Left hindlimb (tissue), 1 donor: Measurements from ENCODE around the gene ZNF605.
A peak's percentile ranks its signal among the peaks of the same experiment; 100 is the strongest.
"Not testable (repeated sequence)": the region's sequence is repeated elsewhere in the genome, so short reads cannot be mapped to it uniquely, and the experiment has no call there.

Experiments used
- DNase-seq: peaks from one replicate; pipeline ENCODE4 v3.0.0-alpha.2; 2018

ZNF605 gene

GRCh38 chr12:132948146-132949066 is 7.7 kb downstream of the ZNF605 start:
- no peak for DNase-seq

DNA sequence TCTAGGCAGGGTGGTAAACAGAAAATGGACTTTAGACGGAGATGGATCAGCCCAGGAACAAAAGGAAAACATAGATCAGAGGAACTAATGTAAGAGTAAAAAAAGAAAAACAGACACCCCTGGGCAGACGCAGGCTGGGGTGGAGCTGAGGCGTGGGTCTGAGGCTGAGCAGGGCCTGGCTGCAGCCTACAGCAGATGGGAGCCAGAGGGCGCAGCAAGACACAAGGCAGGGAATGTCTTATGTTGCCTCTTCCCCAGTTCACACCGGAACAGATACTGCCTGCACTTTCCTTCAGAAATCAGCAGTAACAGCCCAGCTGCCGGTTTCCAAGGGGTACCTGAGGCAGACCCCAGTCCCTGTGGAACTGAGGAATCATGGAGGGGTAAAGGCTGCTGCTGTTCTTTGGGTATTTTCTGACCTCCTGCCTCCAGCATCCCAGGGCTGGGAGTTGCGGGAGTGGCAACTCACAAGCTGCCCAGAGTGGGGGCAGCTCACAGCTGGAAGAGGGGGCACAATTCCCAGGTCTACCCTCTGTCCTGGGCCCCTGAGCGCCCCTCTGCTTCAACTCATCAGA is 9.8 kb downstream of the ZNF605 start:
- DNase-seq = no peak

GRCh38 chr12:132945806-132946205 is 10.3 kb downstream of the ZNF605 start:
- no peak for DNase-seq

DNA sequence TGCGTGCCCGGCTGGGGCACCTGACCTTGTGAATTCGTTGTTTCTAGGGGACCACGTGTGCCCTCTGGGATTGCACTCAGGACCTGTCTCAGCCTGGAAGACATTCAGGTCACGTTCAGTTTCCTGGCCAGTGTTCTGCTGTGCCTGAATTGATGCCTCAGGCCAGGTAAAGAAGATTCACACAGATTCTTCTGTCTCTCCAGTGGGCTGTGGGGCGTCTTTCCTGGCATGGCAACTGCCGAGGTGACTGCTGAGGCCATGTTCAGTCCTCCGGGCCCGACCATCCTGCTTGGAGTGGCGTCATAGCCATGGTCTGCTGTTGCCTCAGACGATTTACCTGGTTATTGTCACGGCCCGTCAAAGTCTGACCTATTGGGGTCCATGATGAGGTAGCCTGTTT is 13.5 kb downstream of the ZNF605 start:
- no peak for DNase-seq

DNA sequence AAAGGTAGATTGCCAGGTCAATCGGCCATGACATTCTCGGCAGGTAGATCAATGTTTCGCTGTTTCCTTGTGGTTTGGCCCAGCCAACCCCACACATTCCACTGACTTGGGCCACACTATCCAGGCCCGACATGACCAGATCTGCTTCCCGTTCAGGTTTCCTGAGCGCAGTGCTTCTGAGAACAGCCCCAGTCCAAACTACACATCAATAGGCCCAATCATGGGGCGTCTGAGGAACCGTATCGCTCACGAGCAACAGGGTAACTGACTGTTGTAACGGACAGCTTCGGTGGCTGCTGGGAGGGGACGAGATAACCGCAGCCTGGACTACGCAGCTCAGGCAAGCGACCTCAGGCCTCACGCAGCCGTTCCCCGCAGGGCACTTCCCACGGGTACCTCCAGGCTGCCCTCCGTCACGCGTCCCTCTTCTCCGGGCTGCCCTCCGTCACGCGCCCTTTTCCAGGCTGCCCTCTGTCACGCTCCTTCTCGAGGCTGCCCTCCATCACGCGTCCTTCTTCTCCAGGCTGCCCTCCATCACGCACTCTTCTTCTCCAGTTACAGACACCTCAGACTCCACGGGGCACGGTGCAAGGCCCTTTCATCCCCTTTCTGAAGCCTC is 14.7 kb downstream of the ZNF605 start:
- DNase-seq = no peak

GRCh38 chr12:132940071-132940719 is 15.9 kb downstream of the ZNF605 start:
- DNase-seq = no peak

GRCh38 chr12:132938807-132939206 is 17.3 kb downstream of the ZNF605 start:
- not testable (repeated sequence) for DNase-seq

DNA sequence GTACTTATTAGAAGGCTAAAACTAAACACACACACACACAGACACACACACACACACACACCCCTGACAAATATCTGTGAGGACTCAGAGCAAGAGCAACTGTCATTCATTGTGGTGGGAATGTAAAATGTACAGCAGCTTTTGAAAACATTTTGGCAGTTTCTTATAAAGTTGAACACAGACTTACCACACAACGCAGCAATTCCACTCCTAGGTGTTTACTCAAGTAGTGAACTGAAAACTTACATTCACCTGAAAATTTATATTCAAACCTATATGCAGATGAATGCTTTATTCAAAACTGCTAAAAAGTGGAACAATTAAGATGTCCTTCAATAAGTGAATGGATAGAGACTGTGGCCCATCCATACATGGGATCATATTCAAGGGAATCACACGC is 18.6 kb downstream of the ZNF605 start:
- no peak for DNase-seq

DNA sequence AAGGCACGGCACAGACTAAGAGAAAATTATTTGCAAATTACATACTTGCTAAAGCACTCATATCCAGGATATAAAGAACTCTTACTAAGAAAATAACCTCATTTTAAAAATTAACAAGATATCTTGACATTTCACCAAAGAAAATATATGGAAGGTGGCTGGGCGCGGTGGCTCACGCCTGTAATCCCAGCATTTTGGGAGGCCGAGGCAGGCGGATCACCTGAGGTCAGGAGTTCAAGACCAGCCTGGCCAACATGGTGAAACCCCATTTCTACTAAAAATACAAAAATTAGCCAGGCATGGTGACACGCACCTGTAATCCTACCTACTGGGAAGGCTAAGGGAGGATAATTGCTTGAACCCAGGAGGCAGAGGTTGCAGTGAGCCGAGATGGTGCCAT is 19.2 kb downstream of the ZNF605 start:
- DNase-seq = not testable (repeated sequence)

GRCh38 chr12:132936163-132936562 is 19.9 kb downstream of the ZNF605 start:
- DNase-seq = no peak

DNA sequence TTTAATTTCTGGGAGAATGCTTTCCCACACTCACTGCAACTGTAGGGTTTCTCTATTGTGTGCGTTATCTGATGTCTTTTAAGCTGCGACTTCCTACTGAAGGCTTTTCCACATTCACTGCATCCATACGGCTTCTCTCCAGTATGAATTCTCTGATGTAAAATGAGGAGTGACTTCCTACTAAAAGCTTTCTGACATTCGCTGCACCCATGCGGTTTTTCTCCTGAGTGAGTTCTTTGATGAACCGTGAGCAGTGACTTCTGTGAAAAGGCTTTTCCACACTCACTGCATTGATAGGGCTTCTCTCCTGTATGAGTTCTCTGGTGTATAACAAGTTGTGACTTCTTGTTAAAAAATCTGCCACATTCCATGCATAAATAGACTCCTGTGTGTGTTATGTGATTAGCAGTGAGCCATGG is 29.7 kb downstream of the ZNF605 start:
- DNase-seq = no peak

DNA sequence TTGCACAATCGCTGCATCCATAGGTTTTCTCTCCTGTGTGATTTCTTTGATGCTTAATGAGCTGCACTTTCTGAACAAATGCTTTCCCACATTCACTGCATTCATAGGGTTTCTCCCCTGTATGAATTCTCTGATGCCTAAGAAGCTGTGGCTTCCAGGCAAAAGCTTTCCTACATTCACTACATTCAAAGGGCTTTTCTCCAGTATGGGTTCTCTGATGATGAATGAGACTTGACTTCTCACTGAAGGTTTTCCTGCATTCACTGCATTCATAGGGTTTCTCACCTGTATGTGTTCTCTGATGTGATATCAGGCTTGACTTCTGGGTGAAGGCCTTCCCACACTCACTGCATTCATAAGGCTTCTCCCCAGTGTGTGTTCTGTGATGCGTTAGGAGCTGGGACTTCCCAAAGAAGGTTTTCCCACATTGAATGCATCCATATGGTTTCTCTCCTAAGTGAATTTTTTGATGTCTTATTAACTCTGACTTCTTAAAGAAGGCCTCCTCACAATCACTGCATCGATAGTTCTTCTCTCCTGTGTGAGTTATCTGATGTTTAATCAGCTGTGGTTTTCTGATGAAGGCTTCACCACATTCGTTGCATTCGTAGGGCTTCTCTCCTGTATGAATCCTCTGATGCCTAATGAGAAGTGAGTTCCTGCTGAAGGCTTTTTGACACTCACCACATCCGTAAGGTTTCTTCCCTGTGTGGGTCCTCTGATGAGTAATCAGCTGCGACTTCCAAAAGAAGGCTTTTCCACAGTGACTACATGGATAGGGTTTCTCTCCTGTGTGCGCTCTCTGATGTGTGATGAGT is 30.3 kb downstream of the ZNF605 start:
- no peak for DNase-seq

DNA sequence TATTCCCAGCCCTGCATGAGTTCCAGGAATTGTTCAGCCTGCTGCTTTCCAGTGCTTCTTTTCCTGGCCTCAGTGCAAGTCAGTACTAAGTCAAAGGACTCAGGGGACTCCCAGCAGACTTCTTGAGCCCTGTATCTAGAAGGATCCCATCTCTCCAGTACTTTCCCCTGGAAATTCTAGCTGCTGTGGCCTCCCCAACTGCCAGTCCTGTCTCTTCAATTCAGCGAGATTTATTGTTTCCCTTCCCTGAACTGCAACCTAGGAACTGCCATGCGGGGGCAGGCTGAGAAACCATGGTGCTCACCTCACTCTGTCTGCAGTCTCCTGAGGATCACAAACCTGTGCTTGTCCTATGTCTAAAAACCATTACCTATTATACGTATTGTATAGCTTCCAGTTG is 31.8 kb downstream of the ZNF605 start:
- DNase-seq = no peak

GRCh38 chr12:132923356-132923909 is 32.7 kb downstream of the ZNF605 start:
- DNase-seq = no peak

GRCh38 chr12:132922676-132923075 is 33.4 kb downstream of the ZNF605 start:
- no peak for DNase-seq

DNA sequence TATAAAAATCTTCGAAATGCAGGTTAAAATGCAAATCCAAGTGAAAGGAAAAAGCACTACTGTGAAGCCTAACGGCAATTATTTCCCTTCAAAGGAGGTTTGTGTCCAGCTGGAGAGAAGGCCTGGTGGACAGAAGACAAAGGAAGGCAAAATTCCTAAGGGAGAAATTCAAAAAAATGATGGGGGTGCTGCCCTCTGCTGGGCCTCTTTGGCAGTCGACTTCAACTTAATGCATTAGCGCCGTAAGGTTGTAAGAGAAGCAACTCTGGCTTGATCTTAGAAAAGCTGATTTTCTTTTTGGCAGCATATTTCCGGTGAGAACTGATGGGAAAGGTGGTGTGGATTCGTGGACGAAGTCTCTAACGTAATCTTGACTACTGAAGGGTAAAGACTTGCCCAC is 34.4 kb downstream of the ZNF605 start:
- no peak for DNase-seq

DNA sequence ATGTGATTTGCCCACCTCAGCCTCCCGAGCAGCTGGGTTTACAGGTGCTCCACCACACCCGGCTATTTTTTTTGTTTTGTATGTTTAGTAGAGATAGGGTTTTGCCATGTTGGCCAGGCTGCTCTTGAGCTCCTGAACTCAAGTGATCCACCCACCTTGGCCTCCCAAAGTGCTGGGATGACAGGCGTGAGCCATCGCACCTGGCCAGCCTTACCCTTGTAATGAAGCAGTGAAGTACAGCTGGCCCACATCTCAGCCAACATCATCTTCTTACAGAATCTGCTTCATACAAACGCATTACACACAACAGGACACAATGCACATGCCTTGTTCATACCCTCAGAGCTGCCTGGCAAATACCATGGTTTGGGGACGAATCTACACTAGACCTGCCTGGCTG is 37.4 kb downstream of the ZNF605 start:
- no peak for DNase-seq

GRCh38 chr12:132909030-132909368 is 47.1 kb downstream of the ZNF605 start:
- DNase-seq = no peak

DNA sequence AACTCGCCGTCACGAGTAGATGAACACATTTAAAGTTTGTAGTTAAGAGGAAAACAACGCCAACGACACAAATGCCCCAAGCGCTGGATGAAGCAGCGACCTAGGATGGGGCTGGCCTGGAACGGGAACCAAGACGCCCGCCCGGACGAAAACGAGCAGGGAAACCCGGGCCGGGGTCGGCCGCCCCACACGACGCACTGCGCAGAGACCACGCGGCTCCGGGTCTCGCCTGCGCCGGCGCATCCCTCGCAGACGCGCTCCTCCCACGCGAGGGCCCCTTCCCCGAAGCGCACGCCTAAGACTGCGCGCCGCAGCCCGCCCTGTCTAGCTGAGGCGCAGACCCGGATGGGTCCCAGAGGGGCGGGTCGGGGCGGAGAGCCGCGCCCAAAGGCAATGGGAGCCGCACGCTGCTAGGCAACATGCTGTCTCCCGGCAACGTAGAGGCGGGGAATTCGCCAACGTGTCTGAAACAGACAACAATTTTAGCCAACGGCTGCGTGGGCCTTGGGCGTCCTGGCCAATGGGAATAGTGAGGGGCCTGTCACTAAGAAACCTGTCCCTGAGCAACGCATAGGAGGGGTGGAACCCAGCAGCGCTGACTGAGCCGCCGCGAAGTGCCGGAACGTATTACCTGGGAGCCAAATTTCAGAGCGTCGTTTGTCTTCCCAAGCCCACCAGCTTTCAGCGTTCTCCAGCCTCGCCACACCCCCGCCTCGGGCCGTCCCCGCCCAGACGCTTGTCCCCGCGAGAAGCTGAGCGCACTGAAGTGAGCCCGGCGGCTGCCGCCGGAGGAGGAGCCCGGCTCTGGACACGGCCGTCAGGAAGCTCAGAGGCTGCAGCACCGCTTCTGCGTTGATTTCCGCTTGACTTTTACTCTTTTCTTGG is 47.7 kb downstream of the ZNF605 start:
- peak; percentile 97 for DNase-seq

- not testable (repeated sequence) for DNase-seq
Measured at GRCh38 chr12:132907789-132908144, 48.3 kb downstream of the ZNF605 start.

DNA sequence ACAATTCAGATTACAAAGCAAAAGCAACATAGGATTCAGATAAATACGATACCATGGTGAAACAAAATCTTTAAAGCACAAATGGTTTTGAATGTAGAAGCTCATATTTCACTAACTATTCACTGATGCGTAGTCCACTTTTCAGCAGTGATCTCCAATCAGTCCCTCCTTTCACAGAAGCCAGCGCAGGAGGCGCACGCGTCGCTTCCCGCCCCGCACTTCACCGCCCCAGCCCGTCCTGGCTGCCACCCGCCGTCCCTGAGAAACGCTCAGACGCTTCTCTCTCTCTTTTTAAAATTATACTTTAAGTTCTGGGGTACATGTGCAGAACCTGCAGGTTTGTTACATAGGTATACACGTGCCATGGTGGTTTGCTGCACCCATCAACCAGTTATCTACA is 48.9 kb downstream of the ZNF605 start:
- no peak for DNase-seq
